ENCODE measurements around the gene CALR3. TPM values are rescaled to one million over a fixed set of nuclear protein-coding genes. Genes with fewer than 3 reads are reported as not detected.
A peak's percentile ranks its signal among the peaks of the same experiment; 100 is the strongest.
"Not testable (repeated sequence)": the region's sequence is repeated elsewhere in the genome, so short reads cannot be mapped to it uniquely, and the experiment has no call there.

Gene CALR3, protein sequence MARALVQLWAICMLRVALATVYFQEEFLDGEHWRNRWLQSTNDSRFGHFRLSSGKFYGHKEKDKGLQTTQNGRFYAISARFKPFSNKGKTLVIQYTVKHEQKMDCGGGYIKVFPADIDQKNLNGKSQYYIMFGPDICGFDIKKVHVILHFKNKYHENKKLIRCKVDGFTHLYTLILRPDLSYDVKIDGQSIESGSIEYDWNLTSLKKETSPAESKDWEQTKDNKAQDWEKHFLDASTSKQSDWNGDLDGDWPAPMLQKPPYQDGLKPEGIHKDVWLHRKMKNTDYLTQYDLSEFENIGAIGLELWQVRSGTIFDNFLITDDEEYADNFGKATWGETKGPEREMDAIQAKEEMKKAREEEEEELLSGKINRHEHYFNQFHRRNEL
- total RNA-seq = not detected

DNA sequence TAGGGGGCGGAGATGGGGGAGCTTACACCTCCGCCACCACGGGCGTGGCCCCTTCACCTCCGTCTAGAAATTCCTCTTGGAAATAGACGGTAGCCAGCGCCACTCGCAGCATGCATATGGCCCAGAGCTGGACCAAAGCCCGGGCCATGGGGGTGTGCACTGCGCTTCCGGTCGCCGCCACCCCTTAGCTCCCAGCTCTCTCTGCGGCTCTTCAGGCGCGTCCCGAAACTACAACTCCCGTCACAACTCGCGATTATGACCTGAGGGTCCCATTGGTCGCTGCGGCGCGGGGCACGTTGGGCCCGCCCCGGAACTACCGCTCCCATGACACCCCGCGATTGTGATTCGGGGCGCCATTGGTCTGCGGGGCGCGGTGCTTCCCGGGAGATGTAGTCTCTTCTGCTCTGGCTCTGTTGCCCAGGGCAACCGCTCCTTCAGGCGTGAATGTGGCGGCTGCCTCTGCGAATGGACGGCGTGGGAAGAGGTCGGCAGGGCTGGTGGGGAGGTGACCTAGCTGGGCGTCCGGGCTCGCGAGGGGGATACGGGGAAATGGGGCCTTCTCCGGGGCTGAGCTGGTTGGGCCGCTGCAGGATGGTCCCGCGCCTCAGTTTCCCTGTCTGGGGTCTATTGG is at the start of gene CALR3, which contains the start of gene C19orf44:
Gene CALR3 (minus strand): TSS at position 186 of the 631 bp plus-strand sequence. CDS start 38 bp downstream, at position 148.
Gene C19orf44 (plus strand): TSS at position 413 of the 631 bp plus-strand sequence. CDS start 4,399 bp downstream, outside the sequence.
- intact Hi-C loops (cut with DNase I) = no loop called here
- 5% methylated on average over 5 of the region's 52 CpGs for WGBS

DNA sequence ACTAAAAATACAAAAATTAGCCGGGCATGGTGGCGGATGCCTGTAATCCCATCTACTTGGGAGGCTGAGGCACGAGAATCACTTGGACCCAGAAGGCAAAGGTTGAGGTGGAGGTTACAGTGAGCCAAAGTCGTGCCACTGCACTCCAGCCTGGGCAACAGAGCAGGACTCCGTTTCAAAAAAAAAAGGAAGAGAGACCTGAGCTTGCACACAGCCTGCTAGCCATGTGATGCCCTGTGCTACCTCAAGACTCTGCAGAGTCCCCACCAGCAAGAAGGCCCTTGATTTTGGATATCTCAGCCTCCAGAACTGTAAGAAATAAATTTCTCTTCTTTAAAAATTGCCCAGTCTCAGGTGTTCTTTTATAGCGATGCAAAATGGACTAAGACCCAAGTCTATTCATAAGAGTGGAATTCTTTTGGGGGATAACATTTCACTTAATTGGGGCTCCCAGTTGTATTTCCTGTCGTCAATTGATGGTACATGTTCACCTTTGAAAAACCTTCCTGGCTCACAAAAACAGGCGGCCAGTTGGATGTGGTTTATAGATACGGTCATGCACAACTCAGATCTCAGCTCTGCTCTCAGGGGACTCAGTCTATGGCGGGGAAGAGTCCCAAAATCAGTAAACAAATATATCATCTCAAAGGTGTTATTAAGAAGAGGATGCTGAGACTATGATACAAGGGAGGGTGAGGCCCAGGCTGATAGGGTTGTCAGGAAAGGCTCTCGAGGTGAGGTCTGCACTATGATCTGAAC is 48.7 kb upstream of the CALR3 start:
- Histone ChIP-seq H3K27ac (replicated peaks in 1 of 4) (no peak overlapping the region), H3K4me1 (peaks cover 29 to 51% (median 42%) of the 10 kb centered on the region in 4 donors), H3K36me3 (peaks cover 0 to 11% (median 8%) of the 10 kb centered on the region in 4 donors), H3K27me3 (no peaks in the 10 kb centered on the region), H3K4me3 (no peak overlapping the region), H3K9me3 (no peaks in the 10 kb centered on the region)
- no peak for DNase-seq (ENCODE audit: extremely low spot score)
- no peak for TF ChIP-seq POLR2AphosphoS5 (IDR thresholded peaks at IDR 0.05)
- TF ChIP-seq EP300 (IDR thresholded peaks at IDR 0.05) = no peak
- TF ChIP-seq CTCF (IDR thresholded peaks at IDR 0.05) = no peak
- no peak for TF ChIP-seq POLR2A (IDR thresholded peaks at IDR 0.05; ENCODE audit: low read depth)
- WGBS = 89% methylated on average over 11 of the region's 11 CpGs
- intact Hi-C loops (cut with DNase I) = no loop called here

More for the DNA sequence above, at the start of gene CALR3, which contains the start of gene C19orf44:
- H3K9me3 ChIP-seq = no peaks in the 10 kb centered on the region
- peak; percentile 99 for DNase-seq (ENCODE audit: extremely low spot score)
- H3K36me3 ChIP-seq = peaks cover 4 to 10% (median 5%) of the 10 kb centered on the region in 4 donors
- peak within 1 kb of the TSS; percentile 65 to 95 (median 82) for H3K4me3 ChIP-seq
- peak in 2 of 3 experiments; percentile 17 to 32 for TF ChIP-seq CTCF (IDR thresholded peaks at IDR 0.05)
- TF ChIP-seq EP300 (IDR thresholded peaks at IDR 0.05) = no peak
- peak; percentile 77 to 93 for TF ChIP-seq POLR2AphosphoS5 (IDR thresholded peaks at IDR 0.05)
- peak; percentile 20 for TF ChIP-seq POLR2A (IDR thresholded peaks at IDR 0.05; ENCODE audit: low read depth)
- H3K27ac ChIP-seq (replicated peaks in 1 of 4) = peak within 1 kb of the TSS; percentile 74 to 92 (median 84)
- no peaks in the 10 kb centered on the region for H3K27me3 ChIP-seq
- peaks cover 7 to 26% (median 18%) of the 10 kb centered on the region in 4 donors for H3K4me1 ChIP-seq

GRCh38 chr19:16543734-16544133 is 47.8 kb upstream of the CALR3 start:
- Histone ChIP-seq H3K4me1 (peaks cover 33 to 57% (median 50%) of the 10 kb centered on the region in 4 donors), H3K36me3 (peaks cover 0 to 14% (median 11%) of the 10 kb centered on the region in 4 donors)
- H3K4me3 ChIP-seq; H3K27me3 ChIP-seq; H3K27ac ChIP-seq (replicated peaks in 1 of 4); DNase-seq (ENCODE audit: extremely low spot score); H3K9me3 ChIP-seq; intact Hi-C loops (cut with DNase I): not testable (repeated sequence)
- 90% methylated on average over 6 of the region's 6 CpGs for WGBS

- DNase-seq (ENCODE audit: extremely low spot score) = no peak
- WGBS = 5% methylated on average over 13 of the region's 15 CpGs
- intact Hi-C loops (cut with DNase I) = no loop called here
Observed at GRCh38 chr19:16542910-16543472, 47.0 kb upstream of the CALR3 start.

More at GRCh38 chr19:16542910-16543472, 47.0 kb upstream of the CALR3 start:
- H3K27ac ChIP-seq (replicated peaks in 1 of 4) = peak overlapping the region; percentile 83 to 94 (median 89)
- H3K36me3 ChIP-seq = peaks cover 0 to 21% (median 16%) of the 10 kb centered on the region in 4 donors
- no peaks in the 10 kb centered on the region for H3K9me3 ChIP-seq
- H3K4me1 ChIP-seq = peaks cover 38 to 65% (median 57%) of the 10 kb centered on the region in 4 donors
- peak overlapping the region; percentile 79 to 99 (median 86) for H3K4me3 ChIP-seq
- no peaks in the 10 kb centered on the region for H3K27me3 ChIP-seq
- TF ChIP-seq POLR2AphosphoS5 (IDR thresholded peaks at IDR 0.05) (no peak), POLR2A (IDR thresholded peaks at IDR 0.05; ENCODE audit: low read depth) (no peak), CTCF (IDR thresholded peaks at IDR 0.05) (no peak), EP300 (IDR thresholded peaks at IDR 0.05) (no peak)
